Measurements from ENCODE around the gene GAS2L1. TPM values are rescaled to one million over a fixed set of nuclear protein-coding genes. Genes with fewer than 3 reads are reported as not detected.

Gene GAS2L1
- polyA plus RNA-seq, 3 donors, result 14.9 to 20.0 (median 15.7) TPM

GRCh38 chr22:29308791-29309262 is 2.4 kb downstream of the GAS2L1 start:
- H3K36me3 ChIP-seq (replicated peaks in 1 of 2; ENCODE audit: control insufficient read depth in 1 of 2, insufficient read depth in 2 of 2, low read length in 2 of 2), result no peaks in the 10 kb centered on the region
- H3K36me3 Mint-ChIP-seq, result peaks cover 9 to 17% of the 10 kb centered on the region in 2 donors
- peaks cover 33 to 62% (median 45%) of the 10 kb centered on the region in 3 donors for H3K27me3 Mint-ChIP-seq (ENCODE audit: low read depth in 3 of 3)
- H3K4me3 Mint-ChIP-seq, result peak overlapping the region in 1 of 2 donors; percentile 46
- peaks cover 58% of the 10 kb centered on the region for H3K4me1 Mint-ChIP-seq
- H3K9me3 Mint-ChIP-seq, result peaks cover 4 to 16% (median 12%) of the 10 kb centered on the region in 7 donors
- 59% methylated on average over 13 of the region's 13 CpGs for WGBS (ENCODE audit: insufficient coverage)
- H3K27me3 ChIP-seq (ENCODE audit: control insufficient read depth in 2 of 2, insufficient read depth in 2 of 2, low read length in 2 of 2), result peaks cover 5 to 50% of the 10 kb centered on the region in 2 donors
- TF ChIP-seq CTCF (IDR thresholded peaks at IDR 0.05), result no peak
- H3K4me3 ChIP-seq (replicated peaks in 1 of 3; ENCODE audit: low read depth in 2 of 3, low read length in 3 of 3), result peak overlapping the region in 1 of 3 experiments; percentile 0
- no peaks in the 10 kb centered on the region for H3K79me2 ChIP-seq (ENCODE audit: insufficient read depth, low read length)
- H3K9ac ChIP-seq (ENCODE audit: insufficient read depth, low read length, poor library complexity, severe bottlenecking), result no peak overlapping the region
- peaks cover 4 to 11% of the 10 kb centered on the region in 2 donors for H3K9me3 ChIP-seq (replicated peaks in 1 of 2; ENCODE audit: control insufficient read depth in 1 of 2, insufficient read depth in 1 of 2, low read length in 2 of 2)
- no peaks in the 10 kb centered on the region for H4K20me1 ChIP-seq (ENCODE audit: insufficient read depth, low read length)
- intact Hi-C loops (cut with micrococcal nuclease), result loop anchor here in 1 of 2 donors (5.0 kb wide), 1 partner anchor 37 kb away; no protein-coding TSS in a partner anchor
- peak overlapping the region; percentile 27 for H3K4me2 ChIP-seq (replicated peaks; ENCODE audit: extremely low read depth, low read length, poor library complexity, severe bottlenecking)
- no peak for DNase-seq
- H3K27ac Mint-ChIP-seq, result peak overlapping the region in 3 of 7 donors; percentile 78 to 90 (median 78)
- H3K27ac ChIP-seq (ENCODE audit: low read depth in 1 of 2, low read length in 2 of 2), result no peak overlapping the region
- no peak overlapping the region for H2AFZ ChIP-seq (ENCODE audit: insufficient read depth, low read depth, low read length, poor library complexity, severe bottlenecking)
- H3K4me1 ChIP-seq (ENCODE audit: control insufficient read depth in 1 of 2, insufficient read depth in 2 of 2, low read length in 2 of 2), result peaks cover 49 to 86% of the 10 kb centered on the region in 2 donors

GRCh38 chr22:29309332-29310064 is 3.0 kb downstream of the GAS2L1 start:
- Histone ChIP-seq H3K27ac (ENCODE audit: low read depth in 1 of 2, low read length in 2 of 2) (peak overlapping the region in 1 of 2 donors; percentile 14), H3K4me2 (replicated peaks; ENCODE audit: extremely low read depth, low read length, poor library complexity, severe bottlenecking) (peak overlapping the region; percentile 27)
- 90% methylated on average over 13 of the region's 21 CpGs for WGBS (ENCODE audit: insufficient coverage)

More at GRCh38 chr22:29309332-29310064, 3.0 kb downstream of the GAS2L1 start:
- Mint-ChIP-seq H3K4me3 (peak overlapping the region in 1 of 2 donors; percentile 42), H3K9me3 (peaks cover 4 to 22% (median 16%) of the 10 kb centered on the region in 7 donors), H3K36me3 (peaks cover 16 to 20% of the 10 kb centered on the region in 2 donors), H3K27ac (peak overlapping the region in 6 of 7 donors; percentile 57 to 90 (median 79)), H3K4me1 (peaks cover 58% of the 10 kb centered on the region), H3K27me3 (ENCODE audit: low read depth in 3 of 3) (peaks cover 39 to 67% (median 52%) of the 10 kb centered on the region in 3 donors)
- H3K79me2 ChIP-seq (ENCODE audit: insufficient read depth, low read length), result no peaks in the 10 kb centered on the region
- DNase-seq, result no peak
- no peaks in the 10 kb centered on the region for H4K20me1 ChIP-seq (ENCODE audit: insufficient read depth, low read length)
- intact Hi-C loops (cut with micrococcal nuclease), result loop anchor here (5.0 kb wide), 2 partner anchors 37 to 78 kb away; partner anchors contain the start of gene AP1B1 (in 1 of the 2)
- no peak overlapping the region for H2AFZ ChIP-seq (ENCODE audit: insufficient read depth, low read depth, low read length, poor library complexity, severe bottlenecking)
- peaks cover 48 to 87% of the 10 kb centered on the region in 2 donors for H3K4me1 ChIP-seq (ENCODE audit: control insufficient read depth in 1 of 2, insufficient read depth in 2 of 2, low read length in 2 of 2)
- H3K9me3 ChIP-seq (replicated peaks in 1 of 2; ENCODE audit: control insufficient read depth in 1 of 2, insufficient read depth in 1 of 2, low read length in 2 of 2), result peaks cover 4 to 11% of the 10 kb centered on the region in 2 donors
- H3K4me3 ChIP-seq (replicated peaks in 1 of 3; ENCODE audit: low read depth in 2 of 3, low read length in 3 of 3), result peak overlapping the region in 1 of 3 experiments; percentile 0
- TF ChIP-seq CTCF (IDR thresholded peaks at IDR 0.05), result no peak
- H3K27me3 ChIP-seq (ENCODE audit: control insufficient read depth in 2 of 2, insufficient read depth in 2 of 2, low read length in 2 of 2), result peaks cover 11 to 56% of the 10 kb centered on the region in 2 donors
- H3K9ac ChIP-seq (ENCODE audit: insufficient read depth, low read length, poor library complexity, severe bottlenecking), result no peak overlapping the region
- H3K36me3 ChIP-seq (replicated peaks in 1 of 2; ENCODE audit: control insufficient read depth in 1 of 2, insufficient read depth in 2 of 2, low read length in 2 of 2), result no peaks in the 10 kb centered on the region

All from CD14-positive monocyte (primary cell).